A673 (cell line): ENCODE results near the gene TXNRD2.

ENCODE experiments used
- EZH2 ChIP-seq: fragments of 200-600 bp; sonication (generic); IDR thresholded peaks from 2 replicates; pipeline ENCODE4 v1.6.1; 2017; ENCODE audit warnings: borderline replicate concordance, low read depth, mild to moderate bottlenecking, mixed read lengths, antibody characterized with exemption, low read length; ENCODE audit not compliant: poor library complexity, severe bottlenecking
- TF ChIP-seq, protein P1 (sequence below): fragments of 300-800, 200-600 bp; sonication (generic); conservative IDR thresholded peaks from 2 replicates; pipeline ENCODE4 v1.5.1; 2017; ENCODE audit warnings: low read depth, mild to moderate bottlenecking, antibody characterized with exemption, low read length, moderate library complexity, mixed read lengths

DNA sequence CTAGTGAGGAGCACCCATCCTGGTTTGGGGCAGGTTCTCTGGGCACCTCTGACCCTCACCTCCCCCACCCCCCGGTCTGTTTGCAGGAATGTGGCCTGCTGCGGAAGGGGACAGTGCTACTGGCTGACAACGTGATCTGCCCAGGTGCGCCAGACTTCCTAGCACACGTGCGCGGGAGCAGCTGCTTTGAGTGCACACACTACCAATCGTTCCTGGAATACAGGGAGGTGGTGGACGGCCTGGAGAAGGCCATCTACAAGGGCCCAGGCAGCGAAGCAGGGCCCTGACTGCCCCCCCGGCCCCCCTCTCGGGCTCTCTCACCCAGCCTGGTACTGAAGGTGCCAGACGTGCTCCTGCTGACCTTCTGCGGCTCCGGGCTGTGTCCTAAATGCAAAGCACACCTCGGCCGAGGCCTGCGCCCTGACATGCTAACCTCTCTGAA is 26.9 kb upstream of the TXNRD2 start:
- no peak for TF ChIP-seq EZH2
- TF ChIP-seq, protein P1, sequence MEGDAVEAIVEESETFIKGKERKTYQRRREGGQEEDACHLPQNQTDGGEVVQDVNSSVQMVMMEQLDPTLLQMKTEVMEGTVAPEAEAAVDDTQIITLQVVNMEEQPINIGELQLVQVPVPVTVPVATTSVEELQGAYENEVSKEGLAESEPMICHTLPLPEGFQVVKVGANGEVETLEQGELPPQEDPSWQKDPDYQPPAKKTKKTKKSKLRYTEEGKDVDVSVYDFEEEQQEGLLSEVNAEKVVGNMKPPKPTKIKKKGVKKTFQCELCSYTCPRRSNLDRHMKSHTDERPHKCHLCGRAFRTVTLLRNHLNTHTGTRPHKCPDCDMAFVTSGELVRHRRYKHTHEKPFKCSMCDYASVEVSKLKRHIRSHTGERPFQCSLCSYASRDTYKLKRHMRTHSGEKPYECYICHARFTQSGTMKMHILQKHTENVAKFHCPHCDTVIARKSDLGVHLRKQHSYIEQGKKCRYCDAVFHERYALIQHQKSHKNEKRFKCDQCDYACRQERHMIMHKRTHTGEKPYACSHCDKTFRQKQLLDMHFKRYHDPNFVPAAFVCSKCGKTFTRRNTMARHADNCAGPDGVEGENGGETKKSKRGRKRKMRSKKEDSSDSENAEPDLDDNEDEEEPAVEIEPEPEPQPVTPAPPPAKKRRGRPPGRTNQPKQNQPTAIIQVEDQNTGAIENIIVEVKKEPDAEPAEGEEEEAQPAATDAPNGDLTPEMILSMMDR = no peak
